GM18519 (cell line): ENCODE data around the gene NADSYN1.

Source experiments
- ATAC-seq: cut with Tn5 transposase; IDR thresholded peaks from one replicate; pipeline ENCODE4 v1.9.1; 2021; ENCODE audit warnings: mild to moderate bottlenecking, moderate library complexity; ENCODE audit not compliant: unreplicated experiment, low FRiP score

The NADSYN1 gene

GRCh38 chr11:71432761-71433647 lies 20.0 kb upstream of the NADSYN1 start:
- no peak for ATAC-seq

GRCh38 chr11:71433648-71434450 lies 19.2 kb upstream of the NADSYN1 start:
- ATAC-seq, result no peak

- no peak for ATAC-seq
These were observed 18.4 kb upstream of the NADSYN1 start for GRCh38 chr11:71434576-71435130.

GRCh38 chr11:71435278-71435951 lies 17.6 kb upstream of the NADSYN1 start:
- ATAC-seq, result no peak

- ATAC-seq, result no peak
These were observed 16.1 kb upstream of the NADSYN1 start for GRCh38 chr11:71436861-71437260.

- no peak for ATAC-seq
These were observed 15.6 kb upstream of the NADSYN1 start for GRCh38 chr11:71437399-71437798.

GRCh38 chr11:71437879-71438278 lies 15.1 kb upstream of the NADSYN1 start:
- no peak for ATAC-seq

- ATAC-seq, result no peak
These were observed 14.4 kb upstream of the NADSYN1 start for GRCh38 chr11:71438650-71439049.

- no peak for ATAC-seq
These were observed 12.8 kb upstream of the NADSYN1 start for GRCh38 chr11:71440021-71440755.

- no peak for ATAC-seq
These were observed 11.8 kb upstream of the NADSYN1 start for GRCh38 chr11:71441251-71441650.

GRCh38 chr11:71442123-71442522 lies 10.9 kb upstream of the NADSYN1 start:
- no peak for ATAC-seq

GRCh38 chr11:71442880-71443279 lies 10.1 kb upstream of the NADSYN1 start:
- ATAC-seq, result no peak

GRCh38 chr11:71443736-71444445 lies 9.1 kb upstream of the NADSYN1 start:
- ATAC-seq, result no peak

- ATAC-seq, result no peak
These were observed 8.2 kb upstream of the NADSYN1 start for GRCh38 chr11:71444811-71445210.

- no peak for ATAC-seq
These were observed 6.9 kb upstream of the NADSYN1 start for GRCh38 chr11:71446150-71446549.

- ATAC-seq, result no peak
These were observed 5.9 kb upstream of the NADSYN1 start for GRCh38 chr11:71446942-71447688.

GRCh38 chr11:71447791-71448256 lies 5.2 kb upstream of the NADSYN1 start:
- ATAC-seq, result no peak
